ENCODE results near the gene IQSEC2. TPM values are rescaled to one million over a fixed set of nuclear protein-coding genes. Genes with fewer than 3 reads are reported as not detected.

The IQSEC2 gene
- total and polyA plus RNA-seq, 9 of the 15 experiments (the other 6 are each of a cell fraction or from before 2014, with no cell fraction given) = 2.7 to 41.8 (median 20.1) TPM

DNA sequence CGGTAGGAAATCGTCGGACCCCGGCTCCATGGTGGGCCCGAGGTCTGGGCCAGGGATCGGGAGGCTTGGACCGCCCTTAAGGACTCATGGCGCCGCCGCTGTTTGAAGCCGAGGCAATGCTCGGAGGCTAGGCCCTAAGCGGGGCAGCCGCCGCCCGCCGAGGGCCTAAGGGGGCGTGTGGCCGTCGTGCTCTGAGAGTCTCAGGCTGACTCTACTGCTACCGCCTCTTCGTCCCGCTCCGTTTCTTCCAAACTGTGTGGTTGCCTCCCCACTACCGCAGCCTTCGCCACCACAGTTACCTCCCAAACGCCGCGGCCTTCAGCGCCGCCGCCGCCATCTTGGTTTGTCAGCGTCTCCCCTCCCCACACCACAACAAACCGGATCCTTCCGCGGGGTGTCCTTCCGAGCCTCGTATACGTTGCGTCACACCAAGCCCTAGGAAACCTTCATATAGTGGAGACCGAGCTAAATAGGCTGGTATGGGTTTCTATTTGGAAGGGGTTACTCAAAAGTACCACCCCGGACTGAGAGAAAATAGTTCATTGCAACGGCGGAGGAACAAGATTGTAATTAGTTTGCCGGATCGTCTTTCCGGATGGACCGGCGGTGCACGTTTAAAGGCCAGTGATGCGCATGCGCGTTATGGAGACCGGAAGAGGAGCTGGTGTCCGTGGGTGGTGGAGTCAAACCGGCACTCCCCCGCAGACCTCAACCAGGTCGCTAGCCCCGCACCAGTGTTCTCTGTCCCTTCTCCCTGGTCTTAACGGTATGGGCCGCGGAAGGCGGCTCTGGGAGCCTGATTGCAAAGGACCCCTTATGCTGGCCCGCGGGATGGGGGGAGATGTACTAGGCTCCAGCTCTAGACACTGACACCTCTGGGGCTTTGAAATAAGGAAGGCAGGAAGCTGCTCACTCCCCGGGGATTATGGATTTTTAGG lies 56.3 kb downstream of the IQSEC2 start, which contains the start of gene KDM5C (continued):
- TF ChIP-seq, protein P1, sequence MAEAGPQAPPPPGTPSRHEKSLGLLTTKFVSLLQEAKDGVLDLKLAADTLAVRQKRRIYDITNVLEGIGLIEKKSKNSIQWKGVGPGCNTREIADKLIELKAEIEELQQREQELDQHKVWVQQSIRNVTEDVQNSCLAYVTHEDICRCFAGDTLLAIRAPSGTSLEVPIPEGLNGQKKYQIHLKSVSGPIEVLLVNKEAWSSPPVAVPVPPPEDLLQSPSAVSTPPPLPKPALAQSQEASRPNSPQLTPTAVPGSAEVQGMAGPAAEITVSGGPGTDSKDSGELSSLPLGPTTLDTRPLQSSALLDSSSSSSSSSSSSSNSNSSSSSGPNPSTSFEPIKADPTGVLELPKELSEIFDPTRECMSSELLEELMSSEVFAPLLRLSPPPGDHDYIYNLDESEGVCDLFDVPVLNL (CRISPR knock-in tag; IDR thresholded peaks at IDR 0.05; ENCODE audit: low read depth) = 0 out of 2 replicates have a peak, but pooled peaks have one; percentile 49
- TF ChIP-seq, protein P2, sequence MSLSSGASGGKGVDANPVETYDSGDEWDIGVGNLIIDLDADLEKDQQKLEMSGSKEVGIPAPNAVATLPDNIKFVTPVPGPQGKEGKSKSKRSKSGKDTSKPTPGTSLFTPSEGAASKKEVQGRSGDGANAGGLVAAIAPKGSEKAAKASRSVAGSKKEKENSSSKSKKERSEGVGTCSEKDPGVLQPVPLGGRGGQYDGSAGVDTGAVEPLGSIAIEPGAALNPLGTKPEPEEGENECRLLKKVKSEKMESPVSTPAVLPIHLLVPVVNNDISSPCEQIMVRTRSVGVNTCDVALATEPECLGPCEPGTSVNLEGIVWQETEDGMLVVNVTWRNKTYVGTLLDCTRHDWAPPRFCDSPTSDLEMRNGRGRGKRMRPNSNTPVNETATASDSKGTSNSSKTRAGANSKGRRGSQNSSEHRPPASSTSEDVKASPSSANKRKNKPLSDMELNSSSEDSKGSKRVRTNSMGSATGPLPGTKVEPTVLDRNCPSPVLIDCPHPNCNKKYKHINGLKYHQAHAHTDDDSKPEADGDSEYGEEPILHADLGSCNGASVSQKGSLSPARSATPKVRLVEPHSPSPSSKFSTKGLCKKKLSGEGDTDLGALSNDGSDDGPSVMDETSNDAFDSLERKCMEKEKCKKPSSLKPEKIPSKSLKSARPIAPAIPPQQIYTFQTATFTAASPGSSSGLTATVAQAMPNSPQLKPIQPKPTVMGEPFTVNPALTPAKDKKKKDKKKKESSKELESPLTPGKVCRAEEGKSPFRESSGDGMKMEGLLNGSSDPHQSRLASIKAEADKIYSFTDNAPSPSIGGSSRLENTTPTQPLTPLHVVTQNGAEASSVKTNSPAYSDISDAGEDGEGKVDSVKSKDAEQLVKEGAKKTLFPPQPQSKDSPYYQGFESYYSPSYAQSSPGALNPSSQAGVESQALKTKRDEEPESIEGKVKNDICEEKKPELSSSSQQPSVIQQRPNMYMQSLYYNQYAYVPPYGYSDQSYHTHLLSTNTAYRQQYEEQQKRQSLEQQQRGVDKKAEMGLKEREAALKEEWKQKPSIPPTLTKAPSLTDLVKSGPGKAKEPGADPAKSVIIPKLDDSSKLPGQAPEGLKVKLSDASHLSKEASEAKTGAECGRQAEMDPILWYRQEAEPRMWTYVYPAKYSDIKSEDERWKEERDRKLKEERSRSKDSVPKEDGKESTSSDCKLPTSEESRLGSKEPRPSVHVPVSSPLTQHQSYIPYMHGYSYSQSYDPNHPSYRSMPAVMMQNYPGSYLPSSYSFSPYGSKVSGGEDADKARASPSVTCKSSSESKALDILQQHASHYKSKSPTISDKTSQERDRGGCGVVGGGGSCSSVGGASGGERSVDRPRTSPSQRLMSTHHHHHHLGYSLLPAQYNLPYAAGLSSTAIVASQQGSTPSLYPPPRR (CRISPR knock-in tag; IDR thresholded peaks at IDR 0.05; ENCODE audit: borderline replicate concordance) = no peak
- peak; percentile 25; the same call in 1 of the 2 replicates for TF ChIP-seq MYBL2 (IDR thresholded peaks at IDR 0.05; ENCODE audit: low read depth)
- no peak for TF ChIP-seq MYBL2 (CRISPR knock-in tag; IDR thresholded peaks at IDR 0.05; ENCODE audit: borderline replicate concordance)
- TF ChIP-seq, protein P3, sequence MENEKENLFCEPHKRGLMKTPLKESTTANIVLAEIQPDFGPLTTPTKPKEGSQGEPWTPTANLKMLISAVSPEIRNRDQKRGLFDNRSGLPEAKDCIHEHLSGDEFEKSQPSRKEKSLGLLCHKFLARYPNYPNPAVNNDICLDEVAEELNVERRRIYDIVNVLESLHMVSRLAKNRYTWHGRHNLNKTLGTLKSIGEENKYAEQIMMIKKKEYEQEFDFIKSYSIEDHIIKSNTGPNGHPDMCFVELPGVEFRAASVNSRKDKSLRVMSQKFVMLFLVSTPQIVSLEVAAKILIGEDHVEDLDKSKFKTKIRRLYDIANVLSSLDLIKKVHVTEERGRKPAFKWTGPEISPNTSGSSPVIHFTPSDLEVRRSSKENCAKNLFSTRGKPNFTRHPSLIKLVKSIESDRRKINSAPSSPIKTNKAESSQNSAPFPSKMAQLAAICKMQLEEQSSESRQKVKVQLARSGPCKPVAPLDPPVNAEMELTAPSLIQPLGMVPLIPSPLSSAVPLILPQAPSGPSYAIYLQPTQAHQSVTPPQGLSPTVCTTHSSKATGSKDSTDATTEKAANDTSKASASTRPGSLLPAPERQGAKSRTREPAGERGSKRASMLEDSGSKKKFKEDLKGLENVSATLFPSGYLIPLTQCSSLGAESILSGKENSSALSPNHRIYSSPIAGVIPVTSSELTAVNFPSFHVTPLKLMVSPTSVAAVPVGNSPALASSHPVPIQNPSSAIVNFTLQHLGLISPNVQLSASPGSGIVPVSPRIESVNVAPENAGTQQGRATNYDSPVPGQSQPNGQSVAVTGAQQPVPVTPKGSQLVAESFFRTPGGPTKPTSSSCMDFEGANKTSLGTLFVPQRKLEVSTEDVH (IDR thresholded peaks at IDR 0.05; ENCODE audit: low read depth, partially characterized antibody) = peak; percentile 67
- TF ChIP-seq CSDE1 (IDR thresholded peaks at IDR 0.05) = peak in 1 of 2 experiments; percentile 69; a peak in 2 of 4 replicates
- TF ChIP-seq ZNF561 (CRISPR knock-in tag; conservative IDR thresholded peaks at IDR 0.05) = no peak
- TF ChIP-seq RBM22 (IDR thresholded peaks at IDR 0.05; ENCODE audit: low read depth, low read length, poor library complexity, severe bottlenecking) = no peak
- TF ChIP-seq RFX1 (IDR thresholded peaks at IDR 0.05) = no peak
- no peak for TF ChIP-seq HNRNPH1 (optimal IDR thresholded peaks at IDR 0.05; ENCODE audit: low read depth, low read length)
- peak; percentile 59; the same call in 1 of the 2 replicates for TF ChIP-seq PML (IDR thresholded peaks at IDR 0.05; ENCODE audit: low read length)
- peak; percentile 77 for TF ChIP-seq PHF20 (IDR thresholded peaks at IDR 0.05; ENCODE audit: partially characterized antibody)
- peak; percentile 36; the same call in 1 of the 2 replicates for TF ChIP-seq CTBP1 (IDR thresholded peaks at IDR 0.05; ENCODE audit: borderline replicate concordance)

Data from K562 (cell line).